ENCODE data around the gene TTYH2. TPM values are rescaled to one million over a fixed set of nuclear protein-coding genes. Genes with fewer than 3 reads are reported as not detected.

The TTYH2 gene
- total and polyA plus RNA-seq, 2 donors (not counting 1 experiment from before 2014, with no cell fraction given), result 3.0 to 3.1 TPM

DNA sequence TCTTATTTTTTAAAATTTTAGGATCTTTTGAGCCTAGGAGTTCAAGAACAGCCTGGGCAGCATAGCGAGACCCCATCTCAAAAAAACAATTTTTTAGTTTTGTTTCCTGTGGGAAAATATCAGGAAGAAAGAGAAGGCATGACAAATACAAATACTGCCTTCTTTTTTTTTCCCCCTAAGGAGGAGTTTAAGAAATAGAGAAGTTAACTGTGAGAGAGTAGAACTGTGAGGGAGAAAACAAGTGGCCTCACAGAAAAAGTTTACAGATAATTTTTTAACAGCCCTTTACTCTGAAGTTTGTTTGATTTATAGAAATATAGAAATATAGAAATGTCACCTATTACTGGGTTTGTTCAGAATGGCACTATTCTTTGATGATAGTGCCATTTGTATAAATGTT, 21.1 kb downstream of the TTYH2 start:
- TF ChIP-seq CTCF (IDR thresholded peaks at IDR 0.05) (no peak), EZH2 (IDR thresholded peaks at IDR 0.05; ENCODE audit: borderline replicate concordance, insufficient read depth, low read depth, low read length, poor library complexity, severe bottlenecking) (no peak)
- H3K4me1 ChIP-seq (ENCODE audit: control insufficient read depth in 2 of 2, insufficient read depth in 2 of 2, low read length in 2 of 2), result peaks cover 12 to 17% of the 10 kb centered on the region in 2 donors
- no CpG with 5 or more reads among the region's 1 CpG for WGBS (ENCODE audit: insufficient coverage)
- ATAC-seq (ENCODE audit: low read depth), result no peak
- no peaks in the 10 kb centered on the region for H4K20me1 ChIP-seq (ENCODE audit: control insufficient read depth, insufficient read depth, low read length, poor library complexity, severe bottlenecking)
- peak overlapping the region; percentile 48 for H3K9ac ChIP-seq (ENCODE audit: low read length)
- intact Hi-C loops (cut with micrococcal nuclease), result loop anchor here (2.0 kb wide), 1 partner anchor 22 kb away; the partner anchor contains the start of gene TTYH2
- Mint-ChIP-seq H3K4me1 (peaks cover 15% of the 10 kb centered on the region), H3K4me3 (peak overlapping the region; percentile 78), H3K27me3 (no peaks in the 10 kb centered on the region), H3K9me3 (ENCODE audit: insufficient read depth) (no peaks in the 10 kb centered on the region), H3K27ac (no peak overlapping the region)
- peak overlapping the region; percentile 79 for H2AFZ ChIP-seq (ENCODE audit: insufficient read depth, low read depth, low read length, poor library complexity, severe bottlenecking)
- peak overlapping the region in 1 of 2 donors; percentile 51 for H3K27ac ChIP-seq (ENCODE audit: low read length in 2 of 2)
- ChIA-PET POLR2A (no interaction called here), CTCF (no interaction called here)
- peak overlapping the region in 2 of 5 experiments; percentile 33 to 56 for H3K4me3 ChIP-seq (ENCODE audit: control extremely low read depth in 1 of 5, extremely low read depth in 1 of 5, insufficient read depth in 1 of 5, low read depth in 2 of 5, low read length in 4 of 5)
- no peaks in the 10 kb centered on the region for H3K27me3 ChIP-seq (replicated peaks in 1 of 4; ENCODE audit: control extremely low read depth in 1 of 4, control insufficient read depth in 3 of 4, insufficient read depth in 4 of 4, low read length in 3 of 4)
- H3K4me2 ChIP-seq (replicated peaks; ENCODE audit: low read depth, low read length, poor library complexity, severe bottlenecking), result peak overlapping the region; percentile 71
- DNase-seq, result no peak
- no peaks in the 10 kb centered on the region for H3K79me2 ChIP-seq (ENCODE audit: control insufficient read depth, insufficient read depth, low read length)
- H3K36me3 ChIP-seq (replicated peaks in 1 of 2; ENCODE audit: control extremely low read depth in 1 of 2, control insufficient read depth in 1 of 2, extremely low read depth in 1 of 2, insufficient read depth in 2 of 2, low read length in 1 of 2), result no peaks in the 10 kb centered on the region
- no peaks in the 10 kb centered on the region for H3K9me3 ChIP-seq (ENCODE audit: control extremely low read depth in 1 of 3, control insufficient read depth in 2 of 3, insufficient read depth in 1 of 3, low read length in 2 of 3)

DNA sequence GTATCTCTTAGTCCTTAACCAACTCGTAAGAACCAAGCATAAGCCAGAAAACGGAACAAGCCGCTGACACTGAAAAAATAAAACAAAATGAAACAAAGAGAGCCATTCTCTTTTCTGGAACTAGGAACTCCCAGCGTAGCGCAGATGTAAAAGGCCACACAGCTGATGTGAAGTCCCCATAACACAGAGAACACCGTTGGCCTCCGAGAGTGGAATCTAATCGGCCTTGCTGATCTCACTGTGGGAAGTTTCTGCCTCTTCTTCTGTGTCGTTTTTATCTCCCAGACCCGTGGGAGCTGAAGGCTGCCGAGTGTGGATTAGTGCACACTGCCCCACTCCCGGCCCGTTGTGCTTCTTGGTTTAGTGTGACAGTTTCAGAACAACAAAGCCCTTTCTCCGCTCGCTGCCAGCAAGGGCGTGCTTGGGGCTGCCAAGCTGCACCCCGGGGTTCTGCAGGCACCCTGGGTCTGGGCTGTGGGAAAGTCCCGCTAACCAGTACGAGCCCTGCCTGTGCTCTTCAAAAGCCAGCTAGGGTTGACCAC, 21.7 kb downstream of the TTYH2 start:
- Mint-ChIP-seq H3K27ac (peak overlapping the region; percentile 85), H3K4me3 (peak overlapping the region; percentile 78), H3K9me3 (ENCODE audit: insufficient read depth) (no peaks in the 10 kb centered on the region), H3K27me3 (no peaks in the 10 kb centered on the region), H3K4me1 (peaks cover 15% of the 10 kb centered on the region)
- Histone ChIP-seq H2AFZ (ENCODE audit: insufficient read depth, low read depth, low read length, poor library complexity, severe bottlenecking) (peak overlapping the region; percentile 79), H3K27me3 (replicated peaks in 1 of 4; ENCODE audit: control extremely low read depth in 1 of 4, control insufficient read depth in 3 of 4, insufficient read depth in 4 of 4, low read length in 3 of 4) (no peaks in the 10 kb centered on the region), H3K4me1 (ENCODE audit: control insufficient read depth in 2 of 2, insufficient read depth in 2 of 2, low read length in 2 of 2) (peaks cover 12 to 17% of the 10 kb centered on the region in 2 donors), H3K9me3 (ENCODE audit: control extremely low read depth in 1 of 3, control insufficient read depth in 2 of 3, insufficient read depth in 1 of 3, low read length in 2 of 3) (no peaks in the 10 kb centered on the region), H4K20me1 (ENCODE audit: control insufficient read depth, insufficient read depth, low read length, poor library complexity, severe bottlenecking) (no peaks in the 10 kb centered on the region), H3K4me2 (replicated peaks; ENCODE audit: low read depth, low read length, poor library complexity, severe bottlenecking) (peak overlapping the region; percentile 71), H3K9ac (ENCODE audit: low read length) (peak overlapping the region; percentile 48), H3K27ac (ENCODE audit: low read length in 2 of 2) (peak overlapping the region; percentile 16 to 51), H3K4me3 (ENCODE audit: control extremely low read depth in 1 of 5, extremely low read depth in 1 of 5, insufficient read depth in 1 of 5, low read depth in 2 of 5, low read length in 4 of 5) (peak overlapping the region; percentile 24 to 56 (median 36)), H3K79me2 (ENCODE audit: control insufficient read depth, insufficient read depth, low read length) (no peaks in the 10 kb centered on the region), H3K36me3 (replicated peaks in 1 of 2; ENCODE audit: control extremely low read depth in 1 of 2, control insufficient read depth in 1 of 2, extremely low read depth in 1 of 2, insufficient read depth in 2 of 2, low read length in 1 of 2) (no peaks in the 10 kb centered on the region)
- TF ChIP-seq CTCF (IDR thresholded peaks at IDR 0.05) (no peak), EZH2 (IDR thresholded peaks at IDR 0.05; ENCODE audit: borderline replicate concordance, insufficient read depth, low read depth, low read length, poor library complexity, severe bottlenecking) (no peak)
- 39% methylated on average over 19 of the region's 19 CpGs for WGBS (ENCODE audit: insufficient coverage)
- intact Hi-C loops (cut with micrococcal nuclease), result loop anchor here (2.0 kb wide), 1 partner anchor 22 kb away; the partner anchor contains the start of gene TTYH2
- DNase-seq, result peak; percentile 46
- ATAC-seq (ENCODE audit: low read depth), result no peak
- ChIA-PET CTCF (no interaction called here), POLR2A (no interaction called here)
